ENCODE results near the gene SGCG. TPM values are rescaled to one million over a fixed set of nuclear protein-coding genes. Genes with fewer than 3 reads are reported as not detected.

The SGCG gene
- total and polyA plus RNA-seq, 2 of the 4 experiments (the other 2 are of a cell fraction): under 0.01 TPM; not detected in 1

DNA sequence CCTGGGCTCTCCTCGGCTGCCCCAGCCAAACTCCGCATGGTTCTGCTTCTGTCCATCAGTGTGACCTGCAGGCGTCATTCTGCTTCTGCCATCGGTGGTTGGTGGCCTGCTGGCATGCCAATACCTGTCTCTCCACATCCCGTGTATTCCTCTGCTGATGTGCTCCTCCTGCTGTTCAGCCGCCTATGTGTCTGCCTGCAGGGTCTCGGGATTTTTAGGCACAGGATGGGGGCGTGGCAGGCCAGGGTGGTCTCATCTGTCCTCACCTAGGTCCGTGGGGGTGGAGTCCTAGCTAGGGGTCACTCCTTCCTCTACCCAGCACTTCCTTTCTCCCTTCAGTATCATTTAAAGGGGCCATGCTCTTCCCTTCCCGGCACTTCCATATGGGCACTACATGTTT lies 33.0 kb upstream of the SGCG start:
- no peaks in the 10 kb centered on the region for H3K9me3 ChIP-seq (ENCODE audit: control insufficient read depth, insufficient read depth, low read length)
- H4K91ac ChIP-seq (ENCODE audit: insufficient read depth, low read depth, low read length): no peak overlapping the region
- no peaks in the 10 kb centered on the region for H3K79me1 ChIP-seq (ENCODE audit: low read depth in 1 of 2, low read length in 2 of 2)
- no peak overlapping the region for H2BK120ac ChIP-seq (ENCODE audit: low read depth, low read length)
- DNase-seq (no peak), ATAC-seq (ENCODE audit: low read depth) (no peak)
- TF ChIP-seq MAZ (IDR thresholded peaks at IDR 0.05; ENCODE audit: borderline replicate concordance, low read depth, low read length) (no peak), RFX5 (IDR thresholded peaks at IDR 0.05; ENCODE audit: low read depth, low read length) (no peak), MXI1 (IDR thresholded peaks at IDR 0.05; ENCODE audit: borderline replicate concordance, low read depth, low read length) (no peak), CHD1 (IDR thresholded peaks at IDR 0.05; ENCODE audit: low read depth, low read length) (no peak), POLR2A (IDR thresholded peaks at IDR 0.05; ENCODE audit: low read depth, low read length) (no peak), MAFK (IDR thresholded peaks at IDR 0.05; ENCODE audit: low read depth, low read length) (no peak), FOS (IDR thresholded peaks at IDR 0.05; ENCODE audit: low read depth, low read length) (no peak)
- TF ChIP-seq, protein P1, sequence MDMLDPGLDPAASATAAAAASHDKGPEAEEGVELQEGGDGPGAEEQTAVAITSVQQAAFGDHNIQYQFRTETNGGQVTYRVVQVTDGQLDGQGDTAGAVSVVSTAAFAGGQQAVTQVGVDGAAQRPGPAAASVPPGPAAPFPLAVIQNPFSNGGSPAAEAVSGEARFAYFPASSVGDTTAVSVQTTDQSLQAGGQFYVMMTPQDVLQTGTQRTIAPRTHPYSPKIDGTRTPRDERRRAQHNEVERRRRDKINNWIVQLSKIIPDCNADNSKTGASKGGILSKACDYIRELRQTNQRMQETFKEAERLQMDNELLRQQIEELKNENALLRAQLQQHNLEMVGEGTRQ (IDR thresholded peaks at IDR 0.05; ENCODE audit: low read depth, low read length): no peak
- H3K9ac ChIP-seq (ENCODE audit: low read depth, low read length): no peak overlapping the region
- no peak overlapping the region for H2AFZ ChIP-seq (replicated peaks; ENCODE audit: low read length, poor library complexity)
- no peaks in the 10 kb centered on the region for H3K36me3 ChIP-seq (ENCODE audit: control insufficient read depth, insufficient read depth, low read length)
- H3K9me1 ChIP-seq (ENCODE audit: insufficient read depth, low read length): no peaks in the 10 kb centered on the region
- no peak overlapping the region for H3K4ac ChIP-seq (ENCODE audit: low read depth, low read length)
- H2AK5ac ChIP-seq (ENCODE audit: low read depth, low read length): no peak overlapping the region
- no peak overlapping the region for H4K5ac ChIP-seq (ENCODE audit: low read depth, low read length)
- no peak overlapping the region for H3K14ac ChIP-seq (replicated peaks; ENCODE audit: low read depth, low read length)
- H3K56ac ChIP-seq (ENCODE audit: extremely low read depth, insufficient read depth, low read length): no peak overlapping the region
- dilution Hi-C loops (cut with HindIII; ENCODE audit: low sequenced_read_pairs, unreplicated experiment) (no loop called here), intact Hi-C loops (cut with micrococcal nuclease) (no loop called here), in situ Hi-C loops (cut with MboI; ENCODE audit: low sequenced_read_pairs) (no loop called here)
- H3K27ac ChIP-seq (ENCODE audit: insufficient read depth, low read length): no peak overlapping the region
- H2BK5ac ChIP-seq (ENCODE audit: low read depth, low read length, poor library complexity, severe bottlenecking): no peak overlapping the region
- H3K4me2 ChIP-seq (ENCODE audit: low read depth, low read length): no peak overlapping the region
- BruUV-seq (replicated peaks): no TSS peak
- ChIA-PET CTCF (interaction anchor here (0.6 kb wide), 1 partner anchor 902 kb away, joined by 3 read pairs; no protein-coding TSS in a partner anchor), POLR2A (ENCODE audit: unreplicated experiment) (no interaction called here)
- H3K27me3 ChIP-seq (ENCODE audit: control insufficient read depth, insufficient read depth, low read length): no peaks in the 10 kb centered on the region
- H4K8ac ChIP-seq (ENCODE audit: low read depth in 2 of 2, low read length in 2 of 2): no peak overlapping the region
- H2AK9ac ChIP-seq (replicated peaks; ENCODE audit: low read depth, low read length, poor library complexity): no peak overlapping the region
- H3K18ac ChIP-seq (ENCODE audit: low read depth, low read length): no peak overlapping the region
- no peak overlapping the region for H3K23ac ChIP-seq (ENCODE audit: low read depth, low read length)
- no peaks in the 10 kb centered on the region for H4K20me1 ChIP-seq (ENCODE audit: insufficient read depth, low read length)
- no peak overlapping the region for H3K4me3 ChIP-seq (ENCODE audit: insufficient read depth, low read depth, low read length)
- peaks cover 4% of the 10 kb centered on the region; the same call in 1 of the 2 replicates for H3K4me1 ChIP-seq (ENCODE audit: control insufficient read depth, insufficient read depth, low read length)
- WGBS, 2 experiments (ENCODE audit: extremely low coverage in 2 of 2, insufficient read length in 1 of 2): 100% methylated on average over 1 of the region's 10 CpGs; no CpG with 5 or more reads in 1 of the 2 experiments
- no peak overlapping the region for H2BK20ac ChIP-seq (ENCODE audit: low read depth, low read length)
- no peak overlapping the region for H2BK15ac ChIP-seq (ENCODE audit: low read depth, low read length)
